ENCODE data around the gene RARG. TPM values are rescaled to one million over a fixed set of nuclear protein-coding genes. Genes with fewer than 3 reads are reported as not detected.
A peak's percentile ranks its signal among the peaks of the same experiment; 100 is the strongest.

Gene RARG
- total RNA-seq, 1 donor from 2014 or later, result 101 TPM

DNA sequence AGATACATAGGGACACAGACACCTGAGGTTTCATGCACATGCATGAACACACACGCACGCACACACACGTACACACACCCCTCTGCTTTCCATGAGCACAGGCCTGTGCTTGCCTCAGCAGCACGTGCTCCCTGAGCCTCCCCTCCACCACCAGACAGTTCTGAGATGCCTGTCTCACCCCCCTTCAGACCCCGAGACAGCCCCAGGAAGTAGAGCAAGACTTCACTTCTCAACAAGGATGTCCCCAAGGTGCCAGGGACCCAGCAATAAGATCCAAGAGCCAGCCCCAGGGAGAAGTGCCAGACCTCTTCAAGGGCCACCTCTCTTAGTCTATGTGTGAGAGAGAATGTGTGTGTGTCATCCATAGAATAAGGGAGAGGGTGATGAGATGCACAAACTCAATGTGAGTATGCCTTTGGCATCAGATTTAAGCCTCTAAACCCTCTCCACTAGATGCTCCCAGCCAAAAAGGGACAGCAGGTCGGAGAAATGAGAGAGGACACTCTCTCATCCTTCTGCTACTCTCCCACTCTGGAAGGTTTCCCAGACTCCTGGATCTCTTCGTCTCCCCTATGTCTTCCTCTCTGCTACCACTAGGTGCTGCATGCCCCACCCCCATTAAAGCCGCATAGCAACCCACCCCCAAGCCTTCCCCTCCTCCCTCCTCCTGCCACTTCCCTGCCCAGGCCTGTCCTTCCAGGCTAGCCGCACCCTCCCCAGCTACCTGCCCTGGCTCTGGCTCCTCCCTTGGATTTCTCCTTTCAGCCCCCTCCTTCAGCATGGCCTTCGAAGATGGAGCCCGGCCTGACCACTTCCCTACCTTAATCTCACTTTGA lies 7.7 kb downstream of the RARG start:
- DNase-seq (ENCODE audit: low spot score), result peak; percentile 88

DNA sequence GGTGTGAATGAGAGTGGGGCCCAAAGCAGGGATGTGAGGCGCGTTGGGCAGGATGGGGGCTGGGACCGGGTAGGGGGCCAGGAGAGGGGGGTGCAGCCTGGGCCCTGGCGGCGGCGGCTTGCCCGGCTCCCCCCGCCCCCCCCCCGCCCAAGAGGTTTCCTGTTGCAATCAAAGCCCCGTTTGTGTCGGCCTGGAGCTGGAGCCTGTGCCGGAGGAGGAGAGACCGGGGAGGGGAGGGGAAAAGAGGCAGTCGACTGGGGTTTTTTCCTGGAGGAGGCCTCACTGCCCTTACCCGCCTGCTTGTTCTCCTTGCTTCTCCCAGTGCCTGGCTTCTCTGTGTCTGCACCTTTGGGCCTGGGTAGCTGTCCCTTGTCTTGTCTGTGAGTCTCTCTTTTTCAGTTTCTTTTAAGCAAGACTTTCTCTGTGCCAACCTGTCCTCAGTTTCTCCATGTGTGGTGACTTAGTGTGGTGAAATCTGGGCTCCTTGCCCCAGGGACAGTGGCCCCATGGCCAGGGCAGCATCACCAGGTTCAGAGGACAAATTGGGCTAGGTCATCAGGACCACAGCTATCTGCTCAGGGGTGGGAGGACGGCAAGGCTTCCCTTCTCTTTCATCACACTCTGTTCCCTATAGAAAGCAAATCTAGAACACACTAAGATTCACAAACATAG lies 8.5 kb downstream of the RARG start:
- DNase-seq (ENCODE audit: low spot score), result peak; percentile 71

DNA sequence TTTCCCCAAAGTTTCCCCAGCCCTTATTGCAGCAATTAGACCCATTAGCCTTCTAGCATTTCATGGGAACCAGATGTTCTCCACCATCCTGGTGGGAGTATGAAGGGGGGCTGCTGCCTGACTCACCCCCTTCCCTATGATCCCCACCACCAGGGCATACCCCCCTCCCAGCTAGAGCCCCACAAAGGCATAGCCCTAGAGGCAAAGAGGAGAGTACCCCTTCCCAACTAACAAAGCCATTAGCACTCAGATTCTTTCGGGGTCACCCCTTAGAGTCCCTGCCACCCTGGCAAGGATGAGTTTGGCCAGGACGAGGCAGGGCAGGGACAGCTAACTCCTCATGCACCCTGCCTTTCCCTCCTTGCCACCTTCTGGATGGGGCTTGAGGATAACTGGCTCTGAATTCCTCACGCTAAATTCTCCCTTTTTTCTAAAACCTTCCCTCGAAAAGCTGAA lies 9.2 kb downstream of the RARG start:
- DNase-seq (ENCODE audit: low spot score), result no peak

DNA sequence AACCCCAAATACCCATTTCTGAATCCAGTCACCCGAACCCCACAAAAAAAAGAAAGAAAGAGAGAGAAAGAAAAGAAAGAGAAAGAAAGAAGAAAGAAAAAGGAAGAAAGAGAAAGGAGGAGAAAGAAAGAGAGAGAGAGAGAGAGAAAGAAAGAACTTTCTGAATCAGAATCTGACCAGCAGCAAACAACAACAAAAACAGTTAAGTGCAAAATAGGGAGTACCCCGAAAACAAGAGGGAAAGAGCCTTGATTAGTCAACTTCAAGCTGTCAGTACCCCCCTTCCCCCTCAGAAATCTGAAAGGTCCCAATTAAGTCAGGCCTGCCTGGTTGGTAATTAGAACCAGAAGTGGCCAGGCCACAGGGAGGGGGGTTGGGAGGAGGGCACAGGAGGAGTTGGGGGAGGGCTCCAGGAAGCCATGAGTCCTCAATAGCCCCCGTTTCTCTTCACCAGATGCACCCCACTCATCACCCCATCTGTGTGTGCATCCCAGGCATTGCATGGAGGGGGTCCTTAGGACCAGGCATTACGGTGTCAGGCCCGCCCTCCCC lies 9.8 kb downstream of the RARG start:
- no peak for DNase-seq (ENCODE audit: low spot score)

DNA sequence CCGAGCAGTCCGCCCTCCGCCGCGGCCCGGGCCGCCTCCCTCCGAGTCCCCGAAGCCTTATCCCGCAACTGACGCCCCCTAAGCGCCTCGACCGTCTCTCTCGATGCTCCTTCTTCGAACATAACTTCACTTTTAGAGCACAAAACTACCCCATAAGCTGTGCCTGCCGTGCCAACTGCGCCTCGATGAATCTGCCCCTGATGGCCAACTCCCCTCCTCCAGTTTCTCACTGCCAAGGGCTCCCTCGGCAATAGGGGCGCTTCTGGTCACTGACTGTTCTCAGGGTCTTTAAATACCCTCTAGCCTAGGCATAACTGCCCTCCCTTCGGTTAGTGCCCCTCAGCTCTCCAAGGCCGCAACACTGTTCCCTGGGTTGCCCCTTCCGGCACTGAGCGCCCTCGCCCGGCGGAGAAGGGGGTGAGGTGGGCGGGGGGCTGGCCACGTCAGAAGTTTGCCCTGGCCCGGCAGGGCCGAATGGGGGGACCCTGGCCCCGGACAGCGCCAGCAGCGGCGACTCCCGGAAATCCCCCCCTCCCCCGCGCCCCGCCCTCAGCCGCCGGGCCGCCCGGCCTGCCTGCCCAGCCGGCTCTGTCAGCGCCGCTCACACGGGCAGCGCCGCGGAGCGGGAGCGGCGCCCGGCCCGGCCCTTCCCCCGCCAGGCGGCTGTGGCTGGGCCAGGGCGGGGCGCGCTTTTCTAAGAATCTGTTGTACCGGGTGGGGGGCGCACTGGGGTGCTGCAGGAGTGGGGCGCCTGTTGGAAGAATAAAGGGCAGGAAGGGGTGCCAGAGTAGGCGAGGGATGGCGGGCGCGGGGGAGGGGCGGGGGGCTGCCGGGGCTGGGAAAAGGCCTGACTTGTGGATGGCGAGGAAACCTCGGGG lies 10.6 kb downstream of the RARG start:
- peak; percentile 84 for DNase-seq (ENCODE audit: low spot score)

DNA sequence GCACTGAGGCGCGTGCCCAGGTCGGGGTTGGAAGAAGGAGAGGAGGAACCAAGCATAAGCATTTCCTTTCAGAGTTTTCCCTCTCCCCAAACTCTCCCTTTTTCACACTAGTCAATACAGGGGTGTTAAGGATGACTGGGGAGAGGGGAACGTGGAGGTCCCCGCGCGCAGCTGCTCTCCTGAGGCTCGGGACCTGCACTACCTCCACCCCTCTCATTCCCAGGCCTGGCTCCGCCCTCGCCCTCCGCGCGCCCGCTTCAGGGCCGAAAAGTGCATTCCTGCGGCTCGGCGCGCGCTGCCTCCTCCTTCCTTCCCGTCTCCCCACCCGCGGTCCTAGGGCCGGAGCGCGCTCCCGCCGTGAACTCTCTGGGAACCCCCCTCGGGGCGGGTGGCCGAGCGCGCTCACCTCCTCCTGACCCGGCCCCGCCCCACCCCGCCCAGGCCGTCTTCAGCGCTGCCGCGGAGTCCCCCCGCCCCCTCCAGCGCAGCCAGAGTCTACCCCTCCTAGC lies 11.3 kb downstream of the RARG start:
- peak; percentile 94 for DNase-seq (ENCODE audit: low spot score)

DNA sequence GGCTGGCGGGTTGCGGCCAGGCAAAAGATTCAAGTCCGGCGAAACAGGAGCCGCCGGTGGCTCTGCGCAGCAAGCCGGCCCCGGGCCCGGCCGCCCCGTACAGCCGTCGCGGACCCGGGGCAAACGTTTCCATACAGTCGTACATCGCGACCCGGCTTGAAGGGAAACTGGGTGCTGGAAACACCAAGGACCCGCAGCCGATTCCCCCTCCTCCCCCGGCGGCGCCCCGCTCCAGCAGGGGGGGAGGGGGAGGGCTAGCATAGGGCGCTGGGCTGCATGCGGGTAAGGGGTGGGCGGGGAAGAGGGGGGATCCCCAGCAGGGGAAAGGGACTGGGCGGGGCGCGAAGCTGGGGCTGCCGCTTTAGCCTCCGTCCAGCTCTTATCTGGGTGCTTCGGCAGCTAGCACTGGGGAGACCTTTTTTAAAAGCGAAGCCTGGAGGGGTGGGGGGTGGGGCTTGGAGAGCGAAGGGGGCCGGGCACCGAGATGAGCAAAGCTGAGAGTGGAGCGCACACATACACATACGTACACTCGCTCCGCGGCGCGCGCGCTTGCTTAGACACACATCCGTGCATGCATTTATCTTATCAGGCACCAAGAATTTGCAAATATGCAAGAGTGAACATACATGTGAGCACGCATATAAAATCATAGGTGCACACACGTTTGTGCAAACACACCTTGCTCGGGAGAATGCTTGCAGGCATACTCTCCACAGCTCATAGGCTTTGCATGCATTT lies 11.9 kb downstream of the RARG start:
- DNase-seq (ENCODE audit: low spot score), result no peak

DNA sequence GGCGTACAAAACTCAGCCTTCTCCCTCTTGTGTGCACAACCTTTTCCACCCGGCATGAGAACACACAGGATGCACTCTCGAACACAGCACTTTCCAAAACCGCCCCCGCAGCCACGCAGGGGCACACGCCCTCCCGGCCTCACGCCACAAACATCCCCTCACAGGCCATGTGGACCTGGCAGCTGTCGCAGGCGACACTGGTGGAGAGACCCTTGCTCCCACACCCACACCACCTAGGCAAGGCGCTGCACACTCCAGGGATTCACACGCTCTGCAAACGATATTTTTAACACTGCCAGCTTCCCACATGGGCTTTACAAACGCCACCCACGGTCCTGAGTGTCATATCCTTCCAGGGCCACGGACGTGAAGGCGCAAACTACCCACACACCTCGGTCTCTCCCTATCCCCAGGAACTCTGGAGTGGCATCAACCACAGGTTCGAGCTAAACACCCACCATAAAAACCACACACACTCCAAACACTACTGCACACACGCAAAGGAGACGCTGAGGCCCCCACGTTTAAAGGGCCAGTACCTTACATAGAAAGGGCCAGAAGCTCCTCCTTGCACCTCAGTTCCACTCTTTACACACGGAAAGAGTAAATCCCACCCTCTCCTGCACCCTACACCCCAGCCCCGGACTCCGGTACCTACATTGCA lies 12.6 kb downstream of the RARG start:
- DNase-seq (ENCODE audit: low spot score), result no peak

DNA sequence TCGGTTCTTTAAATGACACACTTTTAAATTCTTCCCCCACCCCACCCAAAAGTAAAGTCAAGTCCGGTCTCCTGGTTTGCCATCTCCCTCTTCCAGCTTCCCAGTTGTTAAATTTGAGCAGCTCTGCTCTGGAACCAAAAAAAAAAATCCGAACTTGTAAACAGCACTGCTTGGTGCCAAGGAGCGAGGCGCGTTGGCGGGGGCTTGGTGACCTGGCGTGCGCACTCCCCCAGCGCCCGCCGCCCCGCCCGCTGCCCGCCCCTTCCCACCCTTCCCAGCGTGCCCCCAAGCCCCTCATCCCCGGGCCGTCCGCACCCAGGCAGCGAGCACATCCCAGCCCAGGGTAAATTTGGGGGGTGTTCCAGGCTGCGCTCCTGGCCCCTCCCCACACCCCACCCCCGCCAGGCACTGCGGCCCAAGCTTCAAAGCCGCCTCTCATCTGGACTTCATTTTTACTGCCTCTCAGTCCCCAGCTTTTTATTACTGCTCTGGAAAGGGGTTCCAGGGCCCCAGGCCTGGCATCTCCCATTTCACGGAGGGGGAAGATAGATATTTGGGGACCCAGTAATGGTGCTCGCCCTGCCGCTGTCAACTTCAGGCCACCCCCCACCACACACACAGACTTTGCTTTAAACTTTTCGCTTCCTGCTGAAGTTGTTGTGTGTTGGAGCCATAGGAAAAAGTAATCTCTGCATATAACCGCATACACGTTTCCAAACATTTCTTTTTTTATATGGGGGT lies 13.3 kb downstream of the RARG start:
- DNase-seq (ENCODE audit: low spot score), result no peak

DNA sequence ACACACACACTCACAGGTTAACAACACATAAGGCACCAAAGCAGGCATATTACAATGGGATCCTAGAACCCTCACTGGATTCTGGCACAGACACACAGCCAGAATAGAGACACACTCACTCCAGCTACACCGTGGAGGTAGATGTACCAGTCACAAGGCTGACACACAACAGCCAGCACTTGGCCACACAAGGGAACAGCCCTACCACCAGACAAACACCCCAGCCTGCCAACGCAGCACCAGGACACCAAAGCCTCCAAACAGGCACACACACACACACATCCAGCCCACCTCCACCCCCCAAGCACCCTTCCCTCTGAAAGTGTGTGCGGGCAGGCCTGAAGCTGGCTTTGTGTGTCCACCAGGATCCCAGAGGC lies 14.1 kb downstream of the RARG start:
- no peak for DNase-seq (ENCODE audit: low spot score)

DNA sequence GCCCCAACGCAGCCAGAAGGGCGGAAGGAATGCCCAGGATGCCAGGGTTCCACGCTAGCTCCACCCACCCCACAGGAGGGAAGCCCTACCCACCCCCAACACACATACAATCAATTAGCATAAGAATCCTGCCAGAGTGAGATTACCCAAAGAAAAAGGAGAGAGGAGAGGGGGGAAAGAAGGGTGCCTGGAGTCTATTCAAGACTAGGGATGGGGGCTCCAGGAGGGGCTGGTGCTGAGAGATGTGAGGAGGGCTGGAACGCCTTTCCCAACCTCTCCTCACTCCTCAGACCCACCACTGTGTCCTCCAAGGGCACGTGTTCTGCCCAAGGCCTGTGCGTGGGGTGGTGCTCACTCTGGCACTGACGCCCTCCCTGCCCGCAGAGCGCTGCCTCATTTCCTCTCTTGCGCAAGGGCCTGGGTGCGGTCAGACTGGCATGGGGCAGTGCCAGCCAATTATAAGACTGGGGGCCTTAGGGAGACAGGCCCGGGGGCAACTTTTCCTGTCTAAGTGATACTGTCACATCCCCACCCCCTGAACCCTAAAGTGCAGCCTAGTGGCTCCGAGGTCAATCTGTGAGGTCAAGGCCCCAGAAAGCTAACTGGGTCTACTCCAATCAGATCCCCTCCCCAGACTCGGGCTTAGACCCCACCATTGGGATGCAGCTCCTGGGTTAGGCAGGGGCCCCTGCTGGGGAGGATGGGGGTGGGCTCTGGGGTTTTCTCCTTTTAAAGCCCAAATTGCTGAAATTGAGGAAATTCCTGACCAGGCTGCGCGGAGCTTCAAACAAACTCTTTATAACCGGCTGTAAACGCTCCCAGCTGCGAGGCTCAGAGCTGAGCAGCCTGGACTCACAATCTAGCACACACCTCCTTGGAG lies 14.7 kb downstream of the RARG start:
- DNase-seq (ENCODE audit: low spot score), result no peak

DNA sequence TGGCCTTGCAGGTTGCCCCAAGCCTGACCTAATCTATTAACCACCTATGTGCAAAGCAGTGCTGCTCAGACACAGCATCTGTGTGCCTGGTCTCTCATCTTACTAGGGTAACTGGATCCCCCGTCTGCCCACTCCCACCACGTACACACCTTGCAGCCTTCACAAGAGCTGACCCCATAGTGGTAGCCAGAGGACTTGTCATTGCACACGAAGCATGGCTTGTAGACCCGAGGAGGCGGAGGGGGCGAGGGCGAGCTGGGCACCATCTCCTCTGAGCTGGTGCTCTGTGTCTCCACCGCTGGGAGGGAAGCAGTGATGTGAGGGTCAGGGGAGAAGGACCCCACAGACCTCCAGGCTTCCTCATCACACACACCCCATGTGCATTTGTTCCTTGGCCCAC lies 16.5 kb downstream of the RARG start:
- DNase-seq (ENCODE audit: low spot score), result no peak

DNA sequence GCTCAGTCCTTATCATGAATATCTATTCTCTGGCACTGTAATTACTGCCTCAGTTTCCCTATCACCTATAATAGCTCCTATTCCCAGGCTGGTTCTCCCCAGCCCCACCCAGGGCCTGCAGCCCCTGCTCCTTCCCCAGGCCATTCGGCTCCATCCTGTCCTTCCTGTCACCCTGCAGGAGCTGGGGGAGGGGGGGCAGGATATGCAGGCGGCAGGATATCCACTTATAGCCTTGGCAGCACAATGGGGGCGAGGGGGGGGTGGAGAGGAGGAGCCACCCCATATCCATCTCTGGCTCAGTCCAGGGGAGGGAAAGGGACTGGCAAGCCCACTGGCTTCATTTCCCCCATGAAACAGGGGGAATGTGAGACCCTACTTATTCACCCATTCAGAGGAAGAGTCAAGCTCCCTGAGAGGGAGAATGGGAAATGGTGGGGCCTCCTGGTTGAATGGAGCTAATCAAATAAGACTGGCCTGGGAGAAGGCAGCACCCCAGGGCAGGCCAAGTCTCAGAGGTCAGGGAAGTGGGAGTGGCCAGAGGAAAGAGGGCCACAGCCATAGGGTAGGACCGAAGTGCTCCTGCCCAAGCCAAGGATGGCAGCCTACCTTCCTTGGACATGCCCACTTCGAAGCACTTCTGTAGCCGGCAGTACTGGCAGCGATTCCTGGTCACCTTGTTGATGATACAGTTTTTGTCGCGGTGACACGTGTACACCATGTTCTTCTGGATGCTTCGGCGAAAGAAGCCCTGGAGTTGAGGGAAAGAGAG lies 17.1 kb downstream of the RARG start:
- DNase-seq (ENCODE audit: low spot score), result no peak

DNA sequence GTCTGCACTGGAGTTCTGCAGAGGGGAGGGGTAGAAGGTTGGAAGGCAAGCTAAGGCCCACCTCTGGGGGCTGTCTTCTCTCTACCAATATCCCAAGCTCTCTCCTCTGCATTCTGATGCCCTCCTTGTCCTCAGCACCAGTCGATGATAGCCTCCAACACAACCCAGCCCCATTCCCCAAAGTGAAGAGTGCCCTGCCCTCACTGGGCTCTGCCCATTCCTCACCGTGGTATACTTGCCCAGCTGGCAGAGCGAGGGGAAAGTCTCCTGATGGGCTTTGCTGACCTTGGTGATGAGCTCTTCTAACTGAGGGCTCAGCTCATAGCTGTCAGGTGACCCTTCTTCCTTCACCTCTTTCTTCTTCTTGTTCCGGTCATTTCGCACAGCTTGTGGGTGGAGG lies 17.8 kb downstream of the RARG start:
- no peak for DNase-seq (ENCODE audit: low spot score)

DNA sequence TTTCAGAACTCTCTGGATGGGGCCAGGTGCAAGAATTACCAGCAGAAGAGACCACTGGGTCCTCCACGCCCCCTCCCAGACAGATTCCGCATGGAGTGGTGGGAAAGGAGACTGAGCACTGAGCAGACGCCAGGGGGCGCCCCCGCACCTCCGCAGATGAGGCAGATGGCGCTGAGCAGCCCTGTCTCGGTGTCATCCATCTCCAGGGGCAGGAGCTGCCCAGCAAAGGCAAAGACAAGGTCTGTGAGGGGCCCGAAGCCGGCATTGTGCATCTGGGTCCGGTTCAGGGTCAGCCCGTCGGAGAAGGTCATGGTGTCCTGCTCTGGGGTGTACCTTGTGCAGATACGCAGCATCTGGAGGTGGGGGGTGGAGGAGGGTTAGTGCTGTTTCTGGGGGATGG lies 18.7 kb downstream of the RARG start:
- peak; percentile 83 for DNase-seq (ENCODE audit: low spot score)

DNA sequence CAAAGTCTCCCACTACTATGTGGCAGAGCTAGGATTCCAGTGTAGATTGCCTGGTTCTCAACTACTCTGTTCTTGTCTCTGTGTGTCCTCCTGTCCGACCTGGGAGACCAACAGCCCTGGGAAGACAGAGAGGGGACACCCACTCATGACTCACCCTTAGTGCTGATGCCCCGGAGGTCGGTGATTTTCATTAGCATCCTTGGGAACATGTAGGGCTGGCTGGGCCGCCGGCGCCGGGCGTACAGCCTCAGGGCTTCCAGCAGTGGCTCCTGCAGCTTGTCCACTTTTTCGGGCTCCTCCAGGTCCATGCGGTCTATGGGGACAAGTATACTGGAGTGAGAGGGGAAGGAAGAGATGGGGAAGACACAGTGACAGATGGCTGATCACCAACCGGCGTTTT lies 19.1 kb downstream of the RARG start:
- no peak for DNase-seq (ENCODE audit: low spot score)

DNA sequence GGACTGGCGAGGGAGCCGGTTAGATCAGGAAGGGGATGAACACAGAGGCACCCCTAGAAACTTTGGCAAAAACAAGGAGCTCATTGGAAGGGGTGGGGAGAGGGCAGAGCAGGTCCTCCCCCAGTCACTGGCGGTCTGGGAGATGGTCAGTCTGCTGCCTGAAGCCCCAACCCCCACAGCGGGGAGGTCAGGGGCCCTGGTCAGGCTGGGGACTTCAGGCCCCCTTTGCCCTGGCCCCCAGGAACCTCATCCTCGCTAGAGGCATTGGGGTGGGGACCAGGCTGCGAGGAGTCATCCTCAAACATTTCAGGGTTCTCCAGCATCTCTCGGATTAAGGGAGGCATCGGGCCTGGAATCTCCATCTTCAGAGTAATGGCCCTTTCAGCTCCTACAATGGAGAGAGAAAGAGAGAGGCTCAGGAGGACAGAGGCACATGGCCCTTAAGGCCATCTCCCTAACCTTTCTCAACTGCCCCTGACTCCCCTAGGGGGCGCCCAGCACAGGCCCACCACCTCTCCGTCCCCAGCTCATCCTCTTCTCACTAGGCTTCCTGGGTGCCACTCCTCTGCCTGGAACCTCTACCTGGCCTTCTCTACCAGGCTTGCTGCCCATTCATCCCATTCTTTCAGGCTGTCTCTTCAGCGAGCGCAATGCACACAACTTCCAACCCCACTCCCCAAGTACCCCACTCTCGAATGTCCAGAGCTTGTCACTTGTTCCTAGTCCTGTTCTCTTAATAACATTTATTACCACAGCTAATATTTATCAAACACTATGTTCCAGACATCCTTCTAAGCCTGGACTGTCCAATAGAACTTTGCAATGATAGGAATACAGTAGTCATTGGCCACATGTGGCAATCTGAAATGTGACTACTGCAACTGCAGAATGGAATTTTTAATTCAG lies 20.3 kb downstream of the RARG start:
- DNase-seq (ENCODE audit: low spot score), result no peak
